ENCODE results near the gene ODAD4. TPM values are rescaled to one million over a fixed set of nuclear protein-coding genes. Genes with fewer than 3 reads are reported as not detected.

The ODAD4 gene
- total and polyA plus RNA-seq, 2 donors from 2014 or later: 4.6 to 6.0 TPM

DNA sequence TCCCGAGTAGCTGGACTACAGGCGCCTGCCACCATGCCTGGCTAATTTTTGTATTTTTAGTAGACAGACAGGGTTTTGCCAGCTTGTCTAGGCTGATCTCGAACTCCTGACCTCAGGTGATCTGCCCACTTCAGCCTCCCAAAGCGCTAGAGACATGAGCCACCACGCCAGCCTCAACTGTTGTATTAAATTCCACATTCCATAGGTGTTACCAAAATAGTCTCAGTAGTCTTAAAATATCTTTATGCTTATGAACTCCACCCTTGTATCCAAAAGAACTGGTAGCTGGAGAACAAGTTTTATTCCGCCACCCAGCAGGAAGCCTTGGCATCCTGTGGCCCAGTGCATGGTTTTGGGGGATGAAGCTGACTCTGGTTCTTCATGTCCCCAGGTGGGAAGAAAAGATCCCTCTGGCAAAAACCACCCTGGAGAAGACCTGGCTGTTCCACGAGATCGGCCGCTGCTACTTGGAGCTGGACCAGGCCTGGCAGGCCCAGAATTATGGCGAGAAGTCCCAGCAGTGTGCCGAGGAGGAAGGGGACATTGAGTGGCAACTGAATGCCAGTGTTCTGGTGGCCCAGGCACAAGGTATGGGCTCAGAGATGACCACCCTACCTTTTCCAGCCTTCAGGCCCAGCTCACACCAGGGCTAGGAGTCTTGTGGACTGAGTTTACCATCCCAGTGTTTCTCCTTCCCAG is 18.5 kb downstream of the ODAD4 start:
- Histone ChIP-seq H3K36me3 (ENCODE audit: control insufficient read depth in 2 of 3, insufficient read depth in 3 of 3, low read length in 3 of 3) (peaks cover 0 to 2% (median 2%) of the 10 kb centered on the region in 3 donors), H3K27me3 (ENCODE audit: control insufficient read depth, insufficient read depth, low read length) (no peaks in the 10 kb centered on the region), H3K4me3 (ENCODE audit: low read length in 3 of 3) (no peak overlapping the region), H3K27ac (ENCODE audit: low read depth in 2 of 2, low read length in 2 of 2) (no peak overlapping the region), H3K9ac (ENCODE audit: low read length in 3 of 3) (no peak overlapping the region), H3K4me1 (ENCODE audit: control insufficient read depth in 2 of 3, insufficient read depth in 2 of 3, low read depth in 1 of 3, low read length in 3 of 3) (peaks cover 0 to 5% (median 0%) of the 10 kb centered on the region in 3 donors), H3K9me3 (ENCODE audit: control insufficient read depth in 2 of 3, insufficient read depth in 1 of 3, low read length in 3 of 3) (no peaks in the 10 kb centered on the region)
- FAIRE-seq (no peak), DNase-seq (no peak)
- intact Hi-C loops (cut with DNase I): no loop called here
- no peak for TF ChIP-seq CTCF (IDR thresholded peaks at IDR 0.05; ENCODE audit: borderline replicate concordance, extremely low read depth, insufficient read depth)

GRCh38 chr17:41956522-41956921 is 26.1 kb downstream of the ODAD4 start:
- no peak overlapping the region for H3K9ac ChIP-seq (ENCODE audit: low read length in 3 of 3)
- no peak overlapping the region for H3K4me3 ChIP-seq (ENCODE audit: low read length in 3 of 3)
- intact Hi-C loops (cut with DNase I): no loop called here
- no peaks in the 10 kb centered on the region for H3K27me3 ChIP-seq (ENCODE audit: control insufficient read depth, insufficient read depth, low read length)
- peaks cover 0 to 3% (median 0%) of the 10 kb centered on the region in 3 donors for H3K36me3 ChIP-seq (ENCODE audit: control insufficient read depth in 2 of 3, insufficient read depth in 3 of 3, low read length in 3 of 3)
- DNase-seq (no peak), FAIRE-seq (no peak)
- peaks cover 0 to 3% (median 0%) of the 10 kb centered on the region in 3 donors for H3K4me1 ChIP-seq (ENCODE audit: control insufficient read depth in 2 of 3, insufficient read depth in 2 of 3, low read depth in 1 of 3, low read length in 3 of 3)
- H3K27ac ChIP-seq (ENCODE audit: low read depth in 2 of 2, low read length in 2 of 2): no peak overlapping the region
- TF ChIP-seq CTCF (IDR thresholded peaks at IDR 0.05; ENCODE audit: borderline replicate concordance, extremely low read depth, insufficient read depth): no peak
- no peaks in the 10 kb centered on the region for H3K9me3 ChIP-seq (ENCODE audit: control insufficient read depth in 2 of 3, insufficient read depth in 1 of 3, low read length in 3 of 3)

GRCh38 chr17:41957031-41957868 is 26.8 kb downstream of the ODAD4 start:
- FAIRE-seq (no peak), DNase-seq (peak in 2 of 5 donors; percentile 22 to 25)
- Histone ChIP-seq H3K27me3 (ENCODE audit: control insufficient read depth, insufficient read depth, low read length) (no peaks in the 10 kb centered on the region), H3K9me3 (ENCODE audit: control insufficient read depth in 2 of 3, insufficient read depth in 1 of 3, low read length in 3 of 3) (no peaks in the 10 kb centered on the region), H3K4me3 (ENCODE audit: low read length in 3 of 3) (no peak overlapping the region), H3K27ac (ENCODE audit: low read depth in 2 of 2, low read length in 2 of 2) (no peak overlapping the region), H3K9ac (ENCODE audit: low read length in 3 of 3) (no peak overlapping the region), H3K4me1 (ENCODE audit: control insufficient read depth in 2 of 3, insufficient read depth in 2 of 3, low read depth in 1 of 3, low read length in 3 of 3) (peaks cover 0 to 3% (median 0%) of the 10 kb centered on the region in 3 donors), H3K36me3 (ENCODE audit: control insufficient read depth in 2 of 3, insufficient read depth in 3 of 3, low read length in 3 of 3) (peaks cover 0 to 3% (median 0%) of the 10 kb centered on the region in 3 donors)
- TF ChIP-seq CTCF (IDR thresholded peaks at IDR 0.05; ENCODE audit: borderline replicate concordance, extremely low read depth, insufficient read depth): no peak
- intact Hi-C loops (cut with DNase I): no loop called here

All from kidney (tissue), 14 donors.